ENCODE measurements around the gene SLC4A9.

Gene SLC4A9

GRCh38 chr5:140349244-140349643 lies 10.8 kb upstream of the SLC4A9 start:
- no peak for DNase-seq (ENCODE audit: low read depth)
- H3K4me3 ChIP-seq (ENCODE audit: low read depth, low read length), result no peak overlapping the region
- TF ChIP-seq CTCF (conservative IDR thresholded peaks at IDR 0.05; ENCODE audit: low read depth, low read length), result no peak

GRCh38 chr5:140351609-140352334 lies 8.2 kb upstream of the SLC4A9 start:
- peak; percentile 78 for TF ChIP-seq CTCF (conservative IDR thresholded peaks at IDR 0.05; ENCODE audit: low read depth, low read length)
- H3K4me3 ChIP-seq (ENCODE audit: low read depth, low read length), result no peak overlapping the region
- peak; percentile 82 for DNase-seq (ENCODE audit: low read depth)

GRCh38 chr5:140355546-140355945 lies 4.4 kb upstream of the SLC4A9 start:
- DNase-seq (ENCODE audit: low read depth), result no peak
- TF ChIP-seq CTCF (conservative IDR thresholded peaks at IDR 0.05; ENCODE audit: low read depth, low read length), result no peak
- H3K4me3 ChIP-seq (ENCODE audit: low read depth, low read length), result no peak overlapping the region

GRCh38 chr5:140356853-140357725 lies 2.9 kb upstream of the SLC4A9 start:
- no peak overlapping the region for H3K4me3 ChIP-seq (ENCODE audit: low read depth, low read length)
- TF ChIP-seq CTCF (conservative IDR thresholded peaks at IDR 0.05; ENCODE audit: low read depth, low read length), result no peak
- no peak for DNase-seq (ENCODE audit: low read depth)

- peak overlapping the region; percentile 17 for H3K4me3 ChIP-seq (ENCODE audit: low read depth, low read length)
- peak; percentile 94 for TF ChIP-seq CTCF (conservative IDR thresholded peaks at IDR 0.05; ENCODE audit: low read depth, low read length)
- DNase-seq (ENCODE audit: low read depth), result peak; percentile 94
Measured at GRCh38 chr5:140357726-140358093, 2.3 kb upstream of the SLC4A9 start.

- TF ChIP-seq CTCF (conservative IDR thresholded peaks at IDR 0.05; ENCODE audit: low read depth, low read length), result peak; percentile 74
Measured at GRCh38 chr5:140358738-140359310, 1.2 kb upstream of the SLC4A9 start.

More at GRCh38 chr5:140358738-140359310, 1.2 kb upstream of the SLC4A9 start:
- peak; percentile 63 for DNase-seq (ENCODE audit: low read depth)
- H3K4me3 ChIP-seq (ENCODE audit: low read depth, low read length), result no peak overlapping the region
